ENCODE measurements around the gene SCN5A. TPM values are rescaled to one million over a fixed set of nuclear protein-coding genes. Genes with fewer than 3 reads are reported as not detected.

Gene SCN5A
- total and polyA plus RNA-seq, 2 donors (not counting 1 experiment from before 2014, with no cell fraction given): 0.20 to 0.37 TPM

GRCh38 chr3:38548154-38548931, 101.1 kb downstream of the SCN5A start:
- POLR2A ChIA-PET: no interaction called here
- H3K9me3 Mint-ChIP-seq (ENCODE audit: insufficient read depth): peaks cover 2% of the 10 kb centered on the region

More at GRCh38 chr3:38548154-38548931, 101.1 kb downstream of the SCN5A start:
- 71% methylated on average over 16 of the region's 17 CpGs for WGBS (ENCODE audit: insufficient coverage)
- Histone ChIP-seq H3K27me3 (replicated peaks in 1 of 4; ENCODE audit: control extremely low read depth in 1 of 4, control insufficient read depth in 3 of 4, insufficient read depth in 4 of 4, low read length in 3 of 4) (no peaks in the 10 kb centered on the region), H3K4me1 (ENCODE audit: control insufficient read depth in 2 of 2, insufficient read depth in 2 of 2, low read length in 2 of 2) (no peaks in the 10 kb centered on the region), H2AFZ (ENCODE audit: insufficient read depth, low read depth, low read length, poor library complexity, severe bottlenecking) (no peak overlapping the region), H3K79me2 (ENCODE audit: control insufficient read depth, insufficient read depth, low read length) (no peaks in the 10 kb centered on the region), H4K20me1 (ENCODE audit: control insufficient read depth, insufficient read depth, low read length, poor library complexity, severe bottlenecking) (no peaks in the 10 kb centered on the region), H3K36me3 (replicated peaks in 1 of 2; ENCODE audit: control extremely low read depth in 1 of 2, control insufficient read depth in 1 of 2, extremely low read depth in 1 of 2, insufficient read depth in 2 of 2, low read length in 1 of 2) (no peaks in the 10 kb centered on the region), H3K27ac (ENCODE audit: low read length in 2 of 2) (no peak overlapping the region), H3K9me3 (ENCODE audit: control extremely low read depth in 1 of 3, control insufficient read depth in 2 of 3, insufficient read depth in 1 of 3, low read length in 2 of 3) (no peaks in the 10 kb centered on the region), H3K9ac (ENCODE audit: low read length) (no peak overlapping the region), H3K4me3 (ENCODE audit: control extremely low read depth in 1 of 5, extremely low read depth in 1 of 5, insufficient read depth in 1 of 5, low read depth in 2 of 5, low read length in 4 of 5) (no peak overlapping the region), H3K4me2 (replicated peaks; ENCODE audit: low read depth, low read length, poor library complexity, severe bottlenecking) (no peak overlapping the region)
- intact Hi-C loops (cut with micrococcal nuclease): no loop called here
- H3K27ac Mint-ChIP-seq: no peak overlapping the region
- TF ChIP-seq CTCF (IDR thresholded peaks at IDR 0.05): no peak
- no peak for TF ChIP-seq EZH2 (IDR thresholded peaks at IDR 0.05; ENCODE audit: borderline replicate concordance, insufficient read depth, low read depth, low read length, poor library complexity, severe bottlenecking)
- H3K27me3 Mint-ChIP-seq: no peaks in the 10 kb centered on the region
- DNase-seq (no peak), ATAC-seq (ENCODE audit: low read depth) (no peak)
- H3K4me3 Mint-ChIP-seq: no peak overlapping the region
- CTCF ChIA-PET: no interaction called here
- no peaks in the 10 kb centered on the region for H3K4me1 Mint-ChIP-seq
